IMR-90 (cell line): ENCODE results near the gene SFT2D2. TPM values are rescaled to one million over a fixed set of nuclear protein-coding genes. Genes with fewer than 3 reads are reported as not detected.

Experiments used
- ATAC-seq: fragments of 200-7000 bp; cut with Tn5 transposase; 2 replicates; pipeline ENCODE4 v1.9.1; 2020; ENCODE audit warnings: low read depth, mild to moderate bottlenecking, moderate library complexity
- BruUV-seq: library from RNA; stranded (reverse); fragments of 400-500 nt; replicated peaks from 2 replicates; lab custom pipeline; 2021; lab: Mats Ljungman, UMichigan
- CTCF ChIA-PET: fragments of 300-600 bp; formaldehyde crosslinking; extraction: SDS; loops from one replicate; lab custom pipeline; 2021; ENCODE audit warnings: antibody characterized with exemption; lab: Yijun Ruan, JAX
- POLR2A ChIA-PET: fragments of 300-600 bp; sonication (Branson Sonifier 250); formaldehyde crosslinking; loops from one replicate; lab custom pipeline; 2022; ENCODE audit warnings: antibody characterized with exemption; ENCODE audit not compliant: unreplicated experiment; lab: Charles Lee
- DNase-seq: peaks from one replicate; pipeline ENCODE4 v3.0.0; 2013
- H2AFZ ChIP-seq: replicated peaks from 2 replicates; pipeline ENCODE3; 2013; ENCODE audit warnings: low read length, mild to moderate bottlenecking; ENCODE audit not compliant: poor library complexity
- H2AK5ac ChIP-seq: 2 replicates; pipeline ENCODE4 v1.6.1; 2013; ENCODE audit warnings: low read depth, low read length, inconsistent platforms
- H2AK9ac ChIP-seq: replicated peaks from 2 replicates; pipeline ENCODE3; 2013; ENCODE audit warnings: mild to moderate bottlenecking, low read depth, low read length, moderate library complexity; ENCODE audit not compliant: poor library complexity
- H2BK120ac ChIP-seq: 2 replicates; pipeline ENCODE4 v1.6.1; 2013; ENCODE audit warnings: low read depth, low read length, inconsistent platforms
- H2BK15ac ChIP-seq: 3 replicates; pipeline ENCODE4 v1.6.1; 2013; ENCODE audit warnings: low read depth, low read length, inconsistent platforms
- H2BK20ac ChIP-seq: 2 replicates; pipeline ENCODE4 v1.6.1; 2013; ENCODE audit warnings: low read depth, mild to moderate bottlenecking, inconsistent platforms, low read length, moderate library complexity
- H2BK5ac ChIP-seq: 2 replicates; pipeline ENCODE4 v1.6.1; 2013; ENCODE audit warnings: mild to moderate bottlenecking, low read depth, low read length, inconsistent platforms; ENCODE audit not compliant: poor library complexity, severe bottlenecking
- H3K14ac ChIP-seq: replicated peaks from 2 replicates; pipeline ENCODE4 v1.6.1; 2013; ENCODE audit warnings: low read depth, low read length, inconsistent platforms
- H3K18ac ChIP-seq: 2 replicates; pipeline ENCODE4 v1.6.1; 2013; ENCODE audit warnings: low read depth, low read length, control low read depth
- H3K23ac ChIP-seq: 2 replicates; pipeline ENCODE4 v1.6.1; 2013; ENCODE audit warnings: low read depth, low read length, inconsistent platforms
- H3K27ac ChIP-seq: 2 replicates; pipeline ENCODE4 v1.5.1; 2013; ENCODE audit warnings: mild to moderate bottlenecking, control low read depth, low read length; ENCODE audit not compliant: insufficient read depth
- H3K27me3 ChIP-seq: 2 replicates; pipeline ENCODE4 v1.6.1; 2013; ENCODE audit warnings: low read length; ENCODE audit not compliant: control insufficient read depth, insufficient read depth
- H3K36me3 ChIP-seq: 2 replicates; pipeline ENCODE4 v1.6.1; 2013; ENCODE audit warnings: low read length, mixed read lengths; ENCODE audit not compliant: control insufficient read depth, insufficient read depth
- H3K4ac ChIP-seq: 2 replicates; pipeline ENCODE4 v1.6.1; 2013; ENCODE audit warnings: low read depth, low read length, inconsistent platforms
- H3K4me1 ChIP-seq: 2 replicates; pipeline ENCODE4 v1.6.1; 2013; ENCODE audit warnings: low read length, mixed read lengths; ENCODE audit not compliant: control insufficient read depth, insufficient read depth
- H3K4me2 ChIP-seq: 2 replicates; pipeline ENCODE4 v1.6.1; 2013; ENCODE audit warnings: low read depth, mild to moderate bottlenecking, control low read depth, low read length, moderate library complexity
- H3K4me3 ChIP-seq: 2 replicates; pipeline ENCODE4 v1.5.1; 2013; ENCODE audit warnings: low read depth, mild to moderate bottlenecking, control low read depth, low read length, moderate library complexity; ENCODE audit not compliant: insufficient read depth
- H3K56ac ChIP-seq: 2 replicates; pipeline ENCODE4 v1.6.1; 2013; ENCODE audit warnings: low read length, inconsistent platforms; ENCODE audit not compliant: insufficient read depth; ENCODE audit errors: extremely low read depth
- H3K79me1 ChIP-seq, 2 experiments: 2 replicates each; pipeline ENCODE4 v1.6.1; 2013; ENCODE audit warnings: low read length in 2 of 2, inconsistent platforms in 1 of 2, low read depth in 1 of 2
- H3K9ac ChIP-seq: 2 replicates; pipeline ENCODE4 v1.6.1; 2013; ENCODE audit warnings: low read depth, low read length, control low read depth
- H3K9me1 ChIP-seq: 2 replicates; pipeline ENCODE4 v1.6.1; 2013; ENCODE audit warnings: low read length, inconsistent platforms; ENCODE audit not compliant: insufficient read depth
- H3K9me3 ChIP-seq: 2 replicates; pipeline ENCODE4 v1.6.1; 2013; ENCODE audit warnings: low read length; ENCODE audit not compliant: control insufficient read depth, insufficient read depth
- H4K20me1 ChIP-seq: 2 replicates; pipeline ENCODE4 v1.6.1; 2013; ENCODE audit warnings: low read length, inconsistent platforms; ENCODE audit not compliant: insufficient read depth
- H4K5ac ChIP-seq: 2 replicates; pipeline ENCODE4 v1.6.1; 2013; ENCODE audit warnings: mild to moderate bottlenecking, low read depth, low read length, control low read depth
- H4K8ac ChIP-seq, 2 experiments: 2 replicates each; pipeline ENCODE4 v1.6.1; 2013; ENCODE audit warnings: low read depth in 2 of 2, low read length in 2 of 2, control low read depth in 1 of 2, inconsistent platforms in 1 of 2
- H4K91ac ChIP-seq: 2 replicates; pipeline ENCODE4 v1.6.1; 2013; ENCODE audit warnings: low read depth, low read length, inconsistent platforms; ENCODE audit not compliant: insufficient read depth
- BHLHE40 ChIP-seq: fragments of 150-350 bp; IDR thresholded peaks from 2 replicates; pipeline ENCODE4 v1.6.1; 2016; ENCODE audit warnings: mild to moderate bottlenecking, low read depth, low read length
- CEBPB ChIP-seq: IDR thresholded peaks from 2 replicates; pipeline ENCODE4 v1.6.1; 2012; ENCODE audit warnings: low read depth, low read length, improper control_type of control experiment
- CHD1 ChIP-seq: IDR thresholded peaks from 2 replicates; pipeline ENCODE4 v1.6.1; 2012; ENCODE audit warnings: low read depth, low read length, improper control_type of control experiment
- MAFK ChIP-seq: IDR thresholded peaks from 2 replicates; pipeline ENCODE4 v1.6.1; 2012; ENCODE audit warnings: low read depth, low read length, improper control_type of control experiment
- MAZ ChIP-seq: IDR thresholded peaks from 2 replicates; pipeline ENCODE4 v1.6.1; 2012; ENCODE audit warnings: low read depth, mild to moderate bottlenecking, low read length, improper control_type of control experiment, moderate library complexity, borderline replicate concordance
- NFE2L2 ChIP-seq: fragments of 150-350 bp; IDR thresholded peaks from 2 replicates; pipeline ENCODE4 v1.6.1; 2016; ENCODE audit warnings: low read depth, mild to moderate bottlenecking, low read length
- RAD21 ChIP-seq: IDR thresholded peaks from 2 replicates; pipeline ENCODE4 v1.6.1; 2012; ENCODE audit warnings: low read length, improper control_type of control experiment
- RCOR1 ChIP-seq: IDR thresholded peaks from 2 replicates; pipeline ENCODE4 v1.6.1; 2012; ENCODE audit warnings: mild to moderate bottlenecking, low read length, improper control_type of control experiment; ENCODE audit not compliant: insufficient replicate concordance
- RFX5 ChIP-seq: IDR thresholded peaks from 2 replicates; pipeline ENCODE4 v1.8.0; 2012; ENCODE audit warnings: low read depth, mild to moderate bottlenecking, low read length, moderate library complexity
- SMC3 ChIP-seq: fragments of 150-350 bp; IDR thresholded peaks from 2 replicates; pipeline ENCODE4 v1.6.1; 2016; ENCODE audit warnings: low read depth, mild to moderate bottlenecking, antibody characterized with exemption, low read length, moderate library complexity
- WGBS, 2 experiments: methylation state at CpG; one replicate each; pipeline versions ENCODE4 v1.1.5 to v1.1.7; 2013; ENCODE audit warnings: missing lambda C conversion rate in 2 of 2; ENCODE audit not compliant: insufficient read length in 1 of 2; ENCODE audit errors: extremely low coverage in 2 of 2; 5-methylcytosine and 5-hydroxymethylcytosine counted together
- dilution Hi-C: fragments of 300-500 bp; cut with HindIII; formaldehyde crosslinking; loops from one replicate; pipeline ENCODE4 v1.14.3; 2018; ENCODE audit warnings: low sequenced_read_pairs; ENCODE audit not compliant: unreplicated experiment
- in situ Hi-C: fragments of 300-500 bp; cut with MboI; formaldehyde crosslinking; loops from 3 replicates; pipeline ENCODE4 v1.14.3; 2019; ENCODE audit warnings: low sequenced_read_pairs, inconsistent platforms, mixed read lengths
- intact Hi-C: fragments of 100-400 bp; cut with micrococcal nuclease; formaldehyde crosslinking; loops from 2 replicates; pipeline ENCODE4 v1.10.0; 2022
- polyA plus RNA-seq, 3 experiments: library from polyadenylated mRNA; depleted of rRNA; stranded (reverse); fragments of >200 nt; gene quantifications; 2 replicates each; pipeline ENCODE4 v1.2.3, GENCODE V29; 2012; ENCODE audit warnings: low replicate concordance in 1 of 3
- total RNA-seq: library from RNA; depleted of rRNA; stranded (reverse); fragments of >200 nt; gene quantifications from 2 replicates; pipeline ENCODE4 v1.2.3, GENCODE V29; 2012
- TF ChIP-seq, protein P1 (sequence below): conservative IDR thresholded peaks from 2 replicates; pipeline ENCODE4 v1.5.1; 2012; ENCODE audit warnings: mild to moderate bottlenecking, low read depth, low read length, improper control_type of control experiment

The SFT2D2 gene
- total and polyA plus RNA-seq, 2 of the 4 experiments (the other 2 are of a cell fraction) = 11.1 to 37.6 TPM

DNA sequence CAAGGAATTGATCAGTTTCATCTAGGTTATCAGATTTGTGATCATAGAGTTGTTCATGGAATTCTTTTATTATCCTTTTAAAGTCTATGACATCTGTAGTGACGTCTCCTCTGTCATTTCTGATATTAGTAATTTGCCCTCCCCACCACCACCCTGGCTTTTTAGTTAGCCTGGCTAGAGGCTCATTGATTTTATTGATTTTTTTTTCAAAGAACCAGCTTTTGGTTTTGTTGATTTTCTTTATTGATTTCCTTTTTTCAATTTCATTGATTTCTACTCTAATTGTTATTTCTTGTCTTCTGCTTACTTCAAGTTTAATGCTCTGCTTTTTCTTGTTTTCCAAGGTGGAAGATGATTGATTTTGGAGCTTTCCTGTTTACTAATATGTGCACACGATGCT, 31.6 kb downstream of the SFT2D2 start:
- Histone ChIP-seq H3K9me1 (peaks cover 8% of the 10 kb centered on the region), H3K4me1 (peaks cover 3% of the 10 kb centered on the region), H4K8ac (no peak overlapping the region), H3K9ac (no peak overlapping the region), H3K18ac (no peak overlapping the region), H3K4me3 (no peak overlapping the region), H3K27me3 (no peaks in the 10 kb centered on the region), H2BK15ac (no peak overlapping the region), H4K5ac (no peak overlapping the region), H2AK9ac (no peak overlapping the region), H2AFZ (no peak overlapping the region), H2BK20ac (no peak overlapping the region), H2BK120ac (no peak overlapping the region), H3K4me2 (no peak overlapping the region), H3K9me3 (peaks cover 4% of the 10 kb centered on the region), H4K91ac (no peak overlapping the region), H3K56ac (no peak overlapping the region), H2BK5ac (no peak overlapping the region), H3K4ac (no peak overlapping the region), H3K36me3 (no peaks in the 10 kb centered on the region), H3K27ac (no peak overlapping the region), H4K20me1 (no peaks in the 10 kb centered on the region), H3K14ac (no peak overlapping the region), H2AK5ac (no peak overlapping the region), H3K79me1 (peaks cover 9 to 11% of the 10 kb centered on the region in 2 experiments; a peak in 2 of 4 replicates), H3K23ac (no peak overlapping the region)
- DNase-seq (no peak), ATAC-seq (no peak)
- CTCF ChIA-PET = no interaction called here
- POLR2A ChIA-PET = no interaction called here
- intact Hi-C loops = no loop called here
- in situ Hi-C loops = no loop called here
- no TSS peak for BruUV-seq
- dilution Hi-C loops = no loop called here
- no peak for TF ChIP-seq RCOR1
- TF ChIP-seq MAFK = no peak
- TF ChIP-seq CEBPB = no peak
- no peak for TF ChIP-seq NFE2L2
- no peak for TF ChIP-seq SMC3
- TF ChIP-seq RAD21 = no peak
- TF ChIP-seq, protein P1, sequence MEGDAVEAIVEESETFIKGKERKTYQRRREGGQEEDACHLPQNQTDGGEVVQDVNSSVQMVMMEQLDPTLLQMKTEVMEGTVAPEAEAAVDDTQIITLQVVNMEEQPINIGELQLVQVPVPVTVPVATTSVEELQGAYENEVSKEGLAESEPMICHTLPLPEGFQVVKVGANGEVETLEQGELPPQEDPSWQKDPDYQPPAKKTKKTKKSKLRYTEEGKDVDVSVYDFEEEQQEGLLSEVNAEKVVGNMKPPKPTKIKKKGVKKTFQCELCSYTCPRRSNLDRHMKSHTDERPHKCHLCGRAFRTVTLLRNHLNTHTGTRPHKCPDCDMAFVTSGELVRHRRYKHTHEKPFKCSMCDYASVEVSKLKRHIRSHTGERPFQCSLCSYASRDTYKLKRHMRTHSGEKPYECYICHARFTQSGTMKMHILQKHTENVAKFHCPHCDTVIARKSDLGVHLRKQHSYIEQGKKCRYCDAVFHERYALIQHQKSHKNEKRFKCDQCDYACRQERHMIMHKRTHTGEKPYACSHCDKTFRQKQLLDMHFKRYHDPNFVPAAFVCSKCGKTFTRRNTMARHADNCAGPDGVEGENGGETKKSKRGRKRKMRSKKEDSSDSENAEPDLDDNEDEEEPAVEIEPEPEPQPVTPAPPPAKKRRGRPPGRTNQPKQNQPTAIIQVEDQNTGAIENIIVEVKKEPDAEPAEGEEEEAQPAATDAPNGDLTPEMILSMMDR = no peak
- TF ChIP-seq CHD1 = no peak
- no peak for TF ChIP-seq BHLHE40
- TF ChIP-seq MAZ = no peak
- TF ChIP-seq RFX5 = no peak
- WGBS, 2 experiments = no CpG with 5 or more reads among the region's 2 CpGs
